GM21390 (cell line): Measurements from ENCODE around the gene CIB2.

Experiments used
- ATAC-seq: cut with Tn5 transposase; IDR thresholded peaks from one replicate; pipeline ENCODE4 v1.9.1; 2021; ENCODE audit not compliant: unreplicated experiment

The CIB2 gene

GRCh38 chr15:78149805-78150751 is 18.8 kb upstream of the CIB2 start:
- peak; percentile 40 for ATAC-seq

DNA sequence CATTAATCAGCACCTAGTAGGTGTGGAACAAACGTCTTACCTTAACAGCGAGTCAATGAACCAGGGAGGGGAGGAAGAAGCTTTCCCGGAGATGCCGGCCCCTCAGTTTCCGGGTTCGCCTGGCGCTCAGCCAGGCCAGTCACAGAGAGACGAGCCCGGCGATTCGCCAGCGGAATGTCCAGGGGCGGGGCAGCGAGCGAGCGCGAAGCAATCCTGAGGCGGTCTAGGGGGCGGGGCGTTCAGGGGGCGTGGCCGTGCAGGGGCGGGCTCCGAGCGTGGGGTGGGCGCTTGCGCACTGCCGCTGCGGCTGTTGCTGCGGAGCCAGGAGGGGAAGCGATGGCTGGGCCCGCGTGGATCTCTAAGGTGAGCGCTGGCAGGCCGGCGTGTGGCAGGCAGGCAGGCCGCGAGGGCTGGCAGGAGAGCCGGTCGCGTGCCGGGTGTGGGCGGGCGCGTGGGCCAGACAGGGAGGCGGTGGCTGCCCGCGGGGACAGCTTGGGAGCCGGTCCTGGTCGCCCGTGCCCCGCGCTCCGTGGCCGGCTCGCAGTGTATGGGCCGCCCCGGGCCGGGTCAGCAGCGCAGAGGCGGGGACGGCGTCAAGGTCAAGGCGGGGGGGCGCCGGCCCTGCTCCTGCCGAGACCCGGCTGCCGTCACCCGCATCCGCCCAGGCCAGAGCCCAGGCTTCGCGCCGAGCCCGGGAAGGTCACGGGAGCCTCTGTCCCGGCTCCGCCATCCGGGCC is 18.0 kb upstream of the CIB2 start, which contains the start of gene IDH3A:
TSS of gene IDH3A (plus strand) at position 295 of the 737 bp plus-strand sequence. CDS start at position 337, 42 bp downstream.
- peak; percentile 71 for ATAC-seq

DNA sequence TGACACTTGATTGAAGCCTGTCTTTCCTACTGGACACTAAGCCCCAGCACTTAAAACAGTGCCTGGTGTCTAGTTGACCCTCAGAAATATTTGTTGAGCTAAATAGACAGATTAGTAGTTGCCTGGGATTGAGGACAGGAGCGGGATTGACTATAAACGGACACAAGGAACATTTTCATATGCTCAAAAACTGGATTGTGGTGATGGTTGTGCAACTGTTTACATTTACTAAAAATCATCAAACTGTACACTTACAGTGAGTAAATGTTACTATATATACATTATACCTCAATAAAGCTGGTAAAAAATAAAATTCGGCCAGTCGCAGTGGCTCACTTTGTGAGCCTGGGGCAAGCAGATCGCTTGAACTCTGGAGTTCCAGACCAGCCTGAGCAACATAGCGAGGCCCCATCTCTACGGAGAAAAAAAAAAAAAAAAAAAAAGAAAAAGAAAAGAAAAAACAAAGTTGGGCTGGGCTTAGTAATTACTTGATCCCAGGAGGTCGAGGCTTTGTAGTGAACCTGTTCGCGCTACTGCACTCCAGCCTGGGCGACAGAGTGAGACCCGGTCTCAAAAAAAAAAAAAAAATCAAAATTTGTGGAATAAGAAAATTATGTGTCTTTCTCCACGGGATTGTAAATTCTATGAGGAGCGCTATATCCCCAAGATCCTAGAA is 17.3 kb upstream of the CIB2 start:
- ATAC-seq: no peak

DNA sequence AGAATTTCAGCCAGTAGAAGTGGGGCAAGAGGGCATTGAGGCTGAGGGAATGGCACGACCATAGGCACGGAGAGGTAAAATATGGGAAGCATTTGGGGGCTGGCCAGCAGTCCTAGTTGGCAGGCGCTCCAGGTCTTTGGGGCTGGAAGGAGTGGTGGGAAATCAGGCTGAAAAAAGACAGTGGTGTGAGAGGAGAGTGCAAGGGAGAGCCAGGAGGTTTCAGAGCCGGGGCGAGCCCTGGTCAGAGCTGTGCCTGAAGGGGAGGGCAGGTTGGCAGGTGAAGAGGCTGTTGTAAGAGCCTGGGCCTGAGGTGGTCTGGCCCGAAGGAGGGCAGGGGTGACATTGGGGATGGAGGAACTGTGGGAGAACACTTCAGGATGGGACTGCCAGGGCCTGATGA is 16.3 kb upstream of the CIB2 start:
- ATAC-seq: no peak

DNA sequence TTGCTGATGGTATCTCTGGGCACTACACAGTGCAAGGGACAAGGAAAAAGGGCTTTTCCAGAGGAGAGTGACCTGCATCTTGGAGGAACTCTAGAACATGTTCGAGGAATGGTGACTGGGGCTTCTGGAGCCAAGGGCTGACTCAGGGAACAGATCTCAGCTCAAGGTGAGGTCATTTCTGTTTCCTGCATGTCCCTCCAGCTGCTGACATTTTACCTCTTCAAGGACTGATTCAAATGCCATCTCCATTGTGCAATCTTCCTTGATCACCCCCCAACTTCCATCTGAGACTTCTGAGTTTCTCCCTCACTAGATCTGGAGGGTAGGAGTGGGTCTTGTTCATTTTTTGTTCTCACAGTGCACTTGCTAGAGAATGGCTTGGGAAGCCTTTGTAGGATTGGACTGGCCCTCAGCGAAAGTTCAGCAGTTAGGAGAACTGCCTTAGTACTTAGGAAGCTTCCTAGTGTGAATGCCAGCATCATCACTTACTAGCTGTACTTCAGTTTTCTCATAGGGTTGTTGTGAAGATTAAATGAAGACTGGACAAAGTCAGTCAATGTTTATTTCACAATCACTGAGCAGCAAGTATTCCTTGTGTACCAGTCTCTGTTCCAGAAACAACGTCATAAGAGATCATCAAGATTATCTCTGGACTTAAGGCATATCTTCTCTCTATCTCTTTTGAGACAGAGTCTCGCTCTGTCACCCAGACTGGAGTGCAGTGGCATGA is 15.3 kb upstream of the CIB2 start:
- no peak for ATAC-seq

- no peak for ATAC-seq
Observed at GRCh38 chr15:78142332-78142731, 11.1 kb upstream of the CIB2 start.

- ATAC-seq: no peak
Observed at GRCh38 chr15:78140292-78140691, 9.0 kb upstream of the CIB2 start.

- ATAC-seq: no peak
Observed at GRCh38 chr15:78139578-78139977, 8.3 kb upstream of the CIB2 start.

GRCh38 chr15:78133801-78134200 is 2.6 kb upstream of the CIB2 start:
- ATAC-seq: no peak

GRCh38 chr15:78130466-78131294 is 565 bp downstream of the CIB2 start:
- peak; percentile 55 for ATAC-seq

GRCh38 chr15:78129751-78130287 is 1.4 kb downstream of the CIB2 start:
- ATAC-seq: no peak

GRCh38 chr15:78129077-78129750 is 2.0 kb downstream of the CIB2 start:
- no peak for ATAC-seq

DNA sequence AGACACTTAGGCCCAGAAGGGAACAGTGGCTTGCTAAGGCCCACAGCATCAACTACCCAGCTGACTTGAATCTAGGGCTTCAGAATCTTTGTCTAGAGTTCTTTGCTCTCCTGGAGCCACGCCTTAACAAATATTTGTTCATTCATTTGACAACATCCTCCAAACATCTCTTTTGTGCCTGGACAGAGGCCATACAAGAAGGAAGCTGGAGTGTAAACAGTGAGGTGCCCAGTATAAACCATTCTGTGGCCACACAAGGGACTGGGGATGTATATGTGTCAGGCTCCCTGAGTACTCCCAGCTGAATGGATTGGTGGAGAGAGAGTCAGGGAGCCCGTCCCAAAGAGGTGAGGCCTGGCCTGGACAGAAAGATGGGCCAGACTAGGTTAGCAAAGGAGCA is 3.4 kb downstream of the CIB2 start:
- ATAC-seq: no peak

GRCh38 chr15:78125267-78125666 is 6.0 kb downstream of the CIB2 start:
- ATAC-seq: no peak

DNA sequence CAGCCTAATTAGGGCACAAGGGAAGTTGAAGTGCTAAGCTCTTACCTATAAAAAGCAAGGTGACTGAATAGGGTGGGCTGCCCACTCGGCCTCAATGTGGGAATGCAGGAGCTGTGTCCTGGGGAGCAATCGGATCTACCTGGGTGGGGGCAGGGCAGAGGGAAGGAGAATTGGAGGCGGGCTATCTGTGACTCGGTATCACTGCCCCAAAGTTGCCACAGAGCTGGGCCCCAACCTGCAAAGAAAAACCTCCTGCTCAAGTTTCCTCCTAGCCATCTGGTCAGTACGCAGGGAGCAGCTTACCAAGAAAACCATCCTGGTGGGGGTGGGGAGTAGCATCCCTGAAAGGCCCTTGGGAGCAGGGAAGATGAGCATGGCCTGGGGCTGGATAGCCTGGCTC is 10.7 kb downstream of the CIB2 start:
- no peak for ATAC-seq

GRCh38 chr15:78112551-78112950 is 18.7 kb downstream of the CIB2 start:
- no peak for ATAC-seq

DNA sequence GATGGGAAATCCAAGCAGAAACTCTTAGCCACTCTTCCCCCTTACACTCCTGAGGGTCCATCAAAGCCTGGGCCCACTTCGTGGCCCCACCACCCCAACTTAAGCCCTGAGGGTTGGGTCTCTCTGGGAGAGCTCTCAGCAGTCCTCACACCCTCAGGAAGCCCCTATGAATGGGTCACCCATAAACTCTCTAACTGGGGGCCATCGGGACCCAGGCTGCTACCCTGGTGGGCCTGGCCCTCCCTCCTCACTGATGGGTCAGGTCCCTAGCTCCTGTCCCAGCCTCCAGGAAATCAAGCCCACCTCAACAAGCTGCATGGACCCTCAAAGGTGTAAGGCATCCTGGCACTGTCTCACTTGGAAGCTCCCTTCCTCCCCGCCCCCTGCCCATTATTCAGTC is 19.5 kb downstream of the CIB2 start:
- ATAC-seq: no peak

GRCh38 chr15:78110916-78111475 is 20.2 kb downstream of the CIB2 start:
- ATAC-seq: no peak

- ATAC-seq: no peak
Observed at GRCh38 chr15:78110096-78110495, 21.1 kb downstream of the CIB2 start.
